Prostate gland (tissue), 2 donors: ENCODE measurements around the gene IPO5.

Source experiments
- POLR2A ChIP-seq: fragments of 450-650 bp; IDR thresholded peaks from one replicate; pipeline ENCODE4 v1.6.1; 2016; ENCODE audit warnings: antibody characterized with exemption, mild to moderate bottlenecking
- POLR2AphosphoS5 ChIP-seq: sonication (generic); formaldehyde crosslinking; IDR thresholded peaks from one replicate; pipeline ENCODE4 v1.6.1; 2017; ENCODE audit warnings: antibody characterized with exemption
- TF ChIP-seq, protein P1 (sequence below), 4 experiments: fragments of 200-600 bp in 2 of 4; fragments of 450-650 bp in 2 of 4; sonication (generic) in 2 of 4; IDR thresholded peaks; 1 replicate in 3 of 4; 2 replicates in 1 of 4; pipeline ENCODE4 v1.5.1; 2016 to 2019; ENCODE audit warnings: antibody characterized with exemption in 4 of 4, mild to moderate bottlenecking in 2 of 4, moderate library complexity in 2 of 4

DNA sequence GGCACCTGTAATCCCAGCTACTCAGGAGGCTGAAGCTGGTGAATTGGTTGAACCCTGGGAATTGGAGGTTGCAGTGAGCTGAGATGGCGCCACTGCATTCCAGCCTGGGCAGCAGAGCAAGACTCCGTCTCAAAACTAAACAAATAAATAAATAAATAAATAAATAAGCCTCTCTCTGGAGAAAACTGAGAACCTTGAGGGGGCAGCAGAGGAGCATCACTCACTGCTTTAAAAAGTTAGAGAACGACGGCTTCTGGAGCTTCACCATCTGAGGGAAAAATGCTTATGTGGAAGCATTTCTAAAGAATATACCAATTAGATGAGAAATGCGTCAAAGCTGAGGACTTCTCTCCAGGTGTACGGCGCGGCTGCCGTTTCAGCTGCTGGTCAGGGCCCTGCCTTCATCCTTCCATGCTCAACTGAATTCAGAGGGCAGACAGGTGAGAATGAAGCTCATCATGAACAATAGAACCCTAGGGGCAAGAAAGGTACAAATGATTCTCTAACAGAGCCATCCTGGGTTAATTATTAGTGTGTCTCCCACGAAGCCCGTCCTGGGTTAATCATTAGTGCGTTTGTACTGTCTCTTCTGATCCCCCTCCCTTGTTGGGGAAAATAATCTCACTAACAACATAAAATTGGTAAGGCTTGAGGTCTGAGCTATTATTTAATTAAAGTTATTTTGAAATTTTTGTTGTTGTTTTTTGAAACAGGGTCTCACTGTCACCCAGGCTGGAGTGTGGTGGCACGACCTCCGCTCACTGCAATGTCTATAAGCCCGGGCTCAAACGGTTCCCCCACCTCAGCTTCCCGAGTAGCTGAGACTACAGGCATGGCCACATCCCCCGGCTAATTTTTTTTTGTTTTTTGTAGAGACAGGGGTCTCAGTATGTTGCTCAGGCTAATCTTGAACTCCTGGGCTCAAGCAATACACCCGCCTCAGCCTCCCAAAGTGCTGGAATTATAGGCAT, 80.1 kb downstream of the IPO5 start:
- TF ChIP-seq, protein P1, sequence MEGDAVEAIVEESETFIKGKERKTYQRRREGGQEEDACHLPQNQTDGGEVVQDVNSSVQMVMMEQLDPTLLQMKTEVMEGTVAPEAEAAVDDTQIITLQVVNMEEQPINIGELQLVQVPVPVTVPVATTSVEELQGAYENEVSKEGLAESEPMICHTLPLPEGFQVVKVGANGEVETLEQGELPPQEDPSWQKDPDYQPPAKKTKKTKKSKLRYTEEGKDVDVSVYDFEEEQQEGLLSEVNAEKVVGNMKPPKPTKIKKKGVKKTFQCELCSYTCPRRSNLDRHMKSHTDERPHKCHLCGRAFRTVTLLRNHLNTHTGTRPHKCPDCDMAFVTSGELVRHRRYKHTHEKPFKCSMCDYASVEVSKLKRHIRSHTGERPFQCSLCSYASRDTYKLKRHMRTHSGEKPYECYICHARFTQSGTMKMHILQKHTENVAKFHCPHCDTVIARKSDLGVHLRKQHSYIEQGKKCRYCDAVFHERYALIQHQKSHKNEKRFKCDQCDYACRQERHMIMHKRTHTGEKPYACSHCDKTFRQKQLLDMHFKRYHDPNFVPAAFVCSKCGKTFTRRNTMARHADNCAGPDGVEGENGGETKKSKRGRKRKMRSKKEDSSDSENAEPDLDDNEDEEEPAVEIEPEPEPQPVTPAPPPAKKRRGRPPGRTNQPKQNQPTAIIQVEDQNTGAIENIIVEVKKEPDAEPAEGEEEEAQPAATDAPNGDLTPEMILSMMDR (IDR thresholded peaks at IDR 0.05): no peak
- TF ChIP-seq POLR2A (no peak), POLR2AphosphoS5 (no peak)
